SJSA1 (cell line): ENCODE measurements around the gene LIG1. TPM values are rescaled to one million over a fixed set of nuclear protein-coding genes. Genes with fewer than 3 reads are reported as not detected.
"Not testable (repeated sequence)": the region's sequence is repeated elsewhere in the genome, so short reads cannot be mapped to it uniquely, and the experiment has no call there.

Experiments
- DNase-seq, 2 experiments: peaks; one replicate each; pipeline ENCODE4 v3.0.0-alpha.2; 2015 to 2020; ENCODE audit warnings: low spot score in 2 of 2, low read depth in 1 of 2
- H3K27ac ChIP-seq: fragments of 250-450 bp; sonication (Bioruptor Pico); 2 replicates; pipeline ENCODE4 v1.5.1; 2020; ENCODE audit warnings: mild to moderate bottlenecking, moderate library complexity
- H3K27me3 ChIP-seq: fragments of 250-450 bp; sonication (Bioruptor Pico); replicated peaks from 2 replicates; pipeline ENCODE4 v1.5.1; 2020; ENCODE audit warnings: mild to moderate bottlenecking, moderate library complexity
- H3K36me3 ChIP-seq: fragments of 250-450 bp; sonication (Bioruptor Pico); 2 replicates; pipeline ENCODE4 v1.5.1; 2020; ENCODE audit warnings: mild to moderate bottlenecking
- H3K4me1 ChIP-seq: fragments of 250-450 bp; sonication (Bioruptor Pico); replicated peaks from 2 replicates; pipeline ENCODE4 v1.6.1; 2021; ENCODE audit warnings: mild to moderate bottlenecking
- H3K4me3 ChIP-seq: fragments of 250-450 bp; sonication (Bioruptor Pico); 2 replicates; pipeline ENCODE4 v1.5.1; 2020; ENCODE audit warnings: mild to moderate bottlenecking
- H3K9me3 ChIP-seq: fragments of 250-450 bp; sonication (Bioruptor Pico); replicated peaks from 2 replicates; pipeline ENCODE4 v1.5.1; 2020; ENCODE audit warnings: mild to moderate bottlenecking
- total RNA-seq: library from RNA; depleted of rRNA; stranded (reverse); fragments of >200 nt; shearing (Covaris generic); gene quantifications from 2 replicates; pipeline ENCODE4 v1.2.3, GENCODE V29; 2014

LIG1 gene
- total RNA-seq, 1 experiment from 2014 or later = 60.6 TPM

- H3K4me3 ChIP-seq = no peak overlapping the region
- DNase-seq = peak in 1 of 2 experiments; percentile 37
Measured at GRCh38 chr19:48102870-48103751, 67.0 kb downstream of the LIG1 start.

GRCh38 chr19:48095612-48096175 is 74.5 kb downstream of the LIG1 start:
- Histone ChIP-seq H3K4me1 (peaks cover 16% of the 10 kb centered on the region), H3K27me3 (no peaks in the 10 kb centered on the region), H3K36me3 (peaks cover 8% of the 10 kb centered on the region), H3K27ac (no peak overlapping the region), H3K9me3 (peaks cover 8% of the 10 kb centered on the region), H3K4me3 (no peak overlapping the region)
- DNase-seq = no peak

More at GRCh38 chr19:48102870-48103751, 67.0 kb downstream of the LIG1 start:
- no peaks in the 10 kb centered on the region for H3K9me3 ChIP-seq
- H3K27me3 ChIP-seq = no peaks in the 10 kb centered on the region
- H3K27ac ChIP-seq = no peak overlapping the region
- no peaks in the 10 kb centered on the region for H3K36me3 ChIP-seq
- peaks cover 5% of the 10 kb centered on the region; the same call in 1 of the 2 replicates for H3K4me1 ChIP-seq

GRCh38 chr19:48094855-48095203 is 75.3 kb downstream of the LIG1 start:
- no peak for DNase-seq
- Histone ChIP-seq H3K4me1 (peaks cover 23% of the 10 kb centered on the region), H3K36me3 (peaks cover 8% of the 10 kb centered on the region), H3K27ac (no peak overlapping the region), H3K9me3 (peaks cover 9% of the 10 kb centered on the region), H3K4me3 (no peak overlapping the region), H3K27me3 (no peaks in the 10 kb centered on the region)

- H3K4me1 ChIP-seq = peaks cover 28% of the 10 kb centered on the region
- peaks cover 8% of the 10 kb centered on the region for H3K36me3 ChIP-seq
- H3K27me3 ChIP-seq = no peaks in the 10 kb centered on the region
- H3K4me3 ChIP-seq = no peak overlapping the region
- H3K27ac ChIP-seq = no peak overlapping the region
- H3K9me3 ChIP-seq = peaks cover 15% of the 10 kb centered on the region
- DNase-seq = no peak
Measured at GRCh38 chr19:48094129-48094854, 75.9 kb downstream of the LIG1 start.

- peaks cover 31% of the 10 kb centered on the region for H3K4me1 ChIP-seq
- H3K4me3 ChIP-seq, H3K27me3 ChIP-seq, H3K36me3 ChIP-seq: not testable (repeated sequence)
- H3K27ac ChIP-seq = peak overlapping the region; percentile 33
- H3K9me3 ChIP-seq = peaks cover 20% of the 10 kb centered on the region
- DNase-seq = peak; percentile 92 to 93
Measured at GRCh38 chr19:48091111-48091718, 78.9 kb downstream of the LIG1 start.

GRCh38 chr19:48090281-48090802 is 79.8 kb downstream of the LIG1 start:
- peaks cover 32% of the 10 kb centered on the region for H3K4me1 ChIP-seq
- DNase-seq = peak; percentile 55 to 56
- H3K4me3 ChIP-seq = no peak overlapping the region
- peaks cover 8% of the 10 kb centered on the region for H3K36me3 ChIP-seq
- peak overlapping the region; percentile 4; the same call in 1 of the 2 replicates for H3K27ac ChIP-seq
- H3K27me3 ChIP-seq = no peaks in the 10 kb centered on the region
- H3K9me3 ChIP-seq = peaks cover 20% of the 10 kb centered on the region

- H3K27ac ChIP-seq, DNase-seq, H3K4me3 ChIP-seq, H3K36me3 ChIP-seq, H3K27me3 ChIP-seq: not testable (repeated sequence)
- peaks cover 20% of the 10 kb centered on the region for H3K9me3 ChIP-seq
- peaks cover 38% of the 10 kb centered on the region for H3K4me1 ChIP-seq
Measured at GRCh38 chr19:48088991-48089390, 81.2 kb downstream of the LIG1 start.

- H3K9me3 ChIP-seq = peaks cover 11% of the 10 kb centered on the region
- H3K4me3 ChIP-seq = no peak overlapping the region
- no peaks in the 10 kb centered on the region for H3K27me3 ChIP-seq
- peaks cover 31% of the 10 kb centered on the region for H3K4me1 ChIP-seq
- H3K27ac ChIP-seq = no peak overlapping the region
- H3K36me3 ChIP-seq = no peaks in the 10 kb centered on the region
- no peak for DNase-seq
Measured at GRCh38 chr19:48085904-48086864, 84.0 kb downstream of the LIG1 start.

- no peak overlapping the region for H3K27ac ChIP-seq
- no peaks in the 10 kb centered on the region for H3K36me3 ChIP-seq
- H3K4me3 ChIP-seq = no peak overlapping the region
- peaks cover 23% of the 10 kb centered on the region for H3K4me1 ChIP-seq
- peaks cover 11% of the 10 kb centered on the region for H3K9me3 ChIP-seq
- H3K27me3 ChIP-seq = no peaks in the 10 kb centered on the region
- no peak for DNase-seq
Measured at GRCh38 chr19:48085076-48085475, 85.1 kb downstream of the LIG1 start.

GRCh38 chr19:48081106-48081505 is 89.0 kb downstream of the LIG1 start:
- H3K4me3 ChIP-seq = no peak overlapping the region
- H3K4me1 ChIP-seq = peaks cover 21% of the 10 kb centered on the region
- DNase-seq = no peak
- H3K27ac ChIP-seq = no peak overlapping the region
- no peaks in the 10 kb centered on the region for H3K36me3 ChIP-seq
- H3K27me3 ChIP-seq = no peaks in the 10 kb centered on the region
- no peaks in the 10 kb centered on the region; the same call in 1 of the 2 replicates for H3K9me3 ChIP-seq

- DNase-seq, H3K4me1 ChIP-seq, H3K27ac ChIP-seq, H3K9me3 ChIP-seq, H3K36me3 ChIP-seq, H3K4me3 ChIP-seq, H3K27me3 ChIP-seq: not testable (repeated sequence)
Measured at GRCh38 chr19:48070177-48070769, 99.9 kb downstream of the LIG1 start.

GRCh38 chr19:48069435-48069834 is 100.7 kb downstream of the LIG1 start:
- Histone ChIP-seq H3K9me3 (no peaks in the 10 kb centered on the region; the same call in 1 of the 2 replicates), H3K27ac (no peak overlapping the region), H3K36me3 (no peaks in the 10 kb centered on the region), H3K4me3 (no peak overlapping the region), H3K27me3 (no peaks in the 10 kb centered on the region), H3K4me1 (no peaks in the 10 kb centered on the region)
- DNase-seq = no peak
